Vagina (tissue), 2 donors: ENCODE measurements around the gene PDE4D. TPM values are rescaled to one million over a fixed set of nuclear protein-coding genes. Genes with fewer than 3 reads are reported as not detected.

Experiments used
- DNase-seq, 2 donors: peaks; one replicate each; pipeline ENCODE4 v3.0.0-alpha.2; 2017; ENCODE audit errors: extremely low spot score in 2 of 2
- H3K27ac ChIP-seq: fragments of 200-600 bp; sonication (generic); one replicate; pipeline ENCODE4 v1.5.1; 2019
- H3K27me3 ChIP-seq: fragments of 200-600 bp; sonication (generic); one replicate; pipeline ENCODE4 v1.5.1; 2019
- H3K36me3 ChIP-seq, 2 donors: fragments of 200-600 bp; sonication (generic); one replicate each; pipeline ENCODE4 v1.5.1; 2017 to 2019
- H3K4me1 ChIP-seq: fragments of 200-600 bp; sonication (generic); one replicate; pipeline ENCODE4 v1.5.1; 2019
- H3K4me3 ChIP-seq, 2 donors: fragments of 200-600 bp; sonication (generic); 1 replicate in 1 of 2; 2 replicates in 1 of 2; pipeline ENCODE4 v1.5.1; 2016 to 2019
- H3K9me3 ChIP-seq: fragments of 200-600 bp; sonication (generic); one replicate; pipeline ENCODE4 v1.5.1; 2019
- CTCF ChIP-seq, 3 experiments: fragments of 450-650 bp in 2 of 3; fragments of 200-600 bp in 1 of 3; sonication (generic) in 1 of 3; IDR thresholded peaks; one replicate each; pipeline ENCODE4 v1.5.1; 2017 to 2019; ENCODE audit warnings: antibody characterized with exemption in 3 of 3, mild to moderate bottlenecking in 2 of 3, moderate library complexity in 2 of 3
- POLR2A ChIP-seq, 2 donors: fragments of 450-650 bp; IDR thresholded peaks; one replicate each; pipeline ENCODE4 v1.6.1; 2017; ENCODE audit warnings: antibody characterized with exemption in 2 of 2, mild to moderate bottlenecking in 2 of 2, moderate library complexity in 2 of 2
- POLR2AphosphoS5 ChIP-seq, 2 donors: sonication (generic); formaldehyde crosslinking; IDR thresholded peaks; one replicate each; pipeline ENCODE4 v1.9.0; 2017; ENCODE audit warnings: antibody characterized with exemption in 2 of 2, mild to moderate bottlenecking in 2 of 2, low read depth in 1 of 2; ENCODE audit not compliant: insufficient read depth in 1 of 2
- intact Hi-C: fragments of 100-400 bp; cut with DNase I; formaldehyde crosslinking; loops from one replicate; pipeline ENCODE4 v1.15.1; 2023
- total RNA-seq: library from RNA; depleted of rRNA; stranded (reverse); fragments of >200 nt; gene quantifications from one replicate; pipeline ENCODE4 v1.2.3, GENCODE V29; 2016

Gene PDE4D
- total RNA-seq, 1 donor from 2014 or later, result 86.9 TPM

- no peaks in the 10 kb centered on the region for H3K4me1 ChIP-seq
- H3K4me3 ChIP-seq, result no peak overlapping the region
- no peak overlapping the region for H3K27ac ChIP-seq
- H3K27me3 ChIP-seq, result no peaks in the 10 kb centered on the region
- H3K36me3 ChIP-seq, result no peaks in the 10 kb centered on the region
- intact Hi-C loops, result no loop called here
- DNase-seq, result no peak
- TF ChIP-seq POLR2AphosphoS5 (IDR thresholded peaks at IDR 0.05; ENCODE audit: insufficient read depth in 1 of 2, low read depth in 1 of 2) (no peak), CTCF (IDR thresholded peaks at IDR 0.05) (no peak), POLR2A (IDR thresholded peaks at IDR 0.05) (no peak)
- H3K9me3 ChIP-seq, result no peaks in the 10 kb centered on the region
Measured at GRCh38 chr5:59504043-59504442, 389.5 kb downstream of the PDE4D start.

- TF ChIP-seq POLR2AphosphoS5 (IDR thresholded peaks at IDR 0.05; ENCODE audit: insufficient read depth in 1 of 2, low read depth in 1 of 2), result no peak
- TF ChIP-seq POLR2A (IDR thresholded peaks at IDR 0.05), result no peak
- TF ChIP-seq CTCF (IDR thresholded peaks at IDR 0.05), result no peak
- Histone ChIP-seq H3K4me1 (no peaks in the 10 kb centered on the region), H3K36me3 (no peaks in the 10 kb centered on the region), H3K9me3 (no peaks in the 10 kb centered on the region), H3K4me3 (no peak overlapping the region), H3K27me3 (no peaks in the 10 kb centered on the region), H3K27ac (no peak overlapping the region)
- intact Hi-C loops, result no loop called here
- no peak for DNase-seq
Measured at GRCh38 chr5:59503220-59503619, 390.3 kb downstream of the PDE4D start.

GRCh38 chr5:59501316-59501715 is 392.2 kb downstream of the PDE4D start:
- H3K27me3 ChIP-seq, result no peaks in the 10 kb centered on the region
- intact Hi-C loops, result no loop called here

GRCh38 chr5:59500014-59500413 is 393.5 kb downstream of the PDE4D start:
- intact Hi-C loops, result no loop called here
- no peaks in the 10 kb centered on the region for H3K4me1 ChIP-seq
- no peaks in the 10 kb centered on the region for H3K36me3 ChIP-seq

More at GRCh38 chr5:59501316-59501715, 392.2 kb downstream of the PDE4D start:
- Histone ChIP-seq H3K27ac (no peak overlapping the region), H3K4me3 (no peak overlapping the region), H3K9me3 (no peaks in the 10 kb centered on the region), H3K4me1 (no peaks in the 10 kb centered on the region), H3K36me3 (no peaks in the 10 kb centered on the region)
- TF ChIP-seq POLR2A (IDR thresholded peaks at IDR 0.05), result no peak
- no peak for TF ChIP-seq POLR2AphosphoS5 (IDR thresholded peaks at IDR 0.05; ENCODE audit: insufficient read depth in 1 of 2, low read depth in 1 of 2)
- TF ChIP-seq CTCF (IDR thresholded peaks at IDR 0.05), result no peak
- DNase-seq, result no peak

More at GRCh38 chr5:59500014-59500413, 393.5 kb downstream of the PDE4D start:
- Histone ChIP-seq H3K27ac (no peak overlapping the region), H3K9me3 (no peaks in the 10 kb centered on the region), H3K27me3 (no peaks in the 10 kb centered on the region), H3K4me3 (no peak overlapping the region)
- TF ChIP-seq POLR2A (IDR thresholded peaks at IDR 0.05) (no peak), POLR2AphosphoS5 (IDR thresholded peaks at IDR 0.05; ENCODE audit: insufficient read depth in 1 of 2, low read depth in 1 of 2) (no peak), CTCF (IDR thresholded peaks at IDR 0.05) (no peak)
- no peak for DNase-seq
